NCI-H446 treated with DMSO at 0.1 percent for 48 hours (cell line): ENCODE results near the gene CREB3L2.

Experiments
- DNase-seq: peaks from one replicate; lab custom pipeline; 2025; lab: John Stamatoyannopoulos, UW

The CREB3L2 gene

GRCh38 chr7:137871170-137871915, 130.5 kb downstream of the CREB3L2 start:
- DNase-seq = no peak

DNA sequence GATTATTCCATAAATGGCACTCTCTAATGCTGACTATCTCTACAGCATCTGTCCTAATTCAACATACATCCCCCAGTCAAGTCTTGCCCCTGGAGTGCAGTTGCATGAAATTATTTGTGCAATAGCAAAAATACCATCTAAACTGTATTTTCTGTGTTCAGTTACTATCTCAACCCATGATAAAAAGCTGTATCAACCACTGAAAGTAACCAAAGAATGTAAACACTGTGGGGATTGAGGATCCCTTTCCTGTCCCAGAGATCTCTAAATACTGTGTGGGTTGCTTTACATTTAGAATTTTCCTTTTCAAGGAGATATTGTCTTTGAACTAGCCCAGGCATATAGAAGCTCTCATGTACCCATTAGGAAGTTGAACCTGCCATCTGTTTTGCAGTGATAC, 131.2 kb downstream of the CREB3L2 start:
- DNase-seq = no peak

DNA sequence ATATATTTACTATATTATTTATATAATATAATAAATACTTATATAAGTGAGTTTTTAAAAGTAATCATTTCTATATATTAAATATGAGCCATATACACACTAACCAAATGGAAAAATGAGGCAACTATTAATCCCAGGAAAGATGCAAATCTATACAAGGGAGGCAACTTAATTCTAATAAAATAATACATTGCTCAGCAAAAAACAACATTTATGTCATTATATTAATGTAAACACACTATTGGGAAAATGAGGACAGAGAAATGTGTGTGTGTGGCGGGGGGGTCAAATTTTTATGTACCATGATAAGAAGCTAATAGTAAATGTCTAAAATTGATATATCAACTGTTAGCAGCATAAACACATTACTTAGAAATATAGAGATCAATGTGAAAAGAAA, 131.8 kb downstream of the CREB3L2 start:
- no peak for DNase-seq

DNA sequence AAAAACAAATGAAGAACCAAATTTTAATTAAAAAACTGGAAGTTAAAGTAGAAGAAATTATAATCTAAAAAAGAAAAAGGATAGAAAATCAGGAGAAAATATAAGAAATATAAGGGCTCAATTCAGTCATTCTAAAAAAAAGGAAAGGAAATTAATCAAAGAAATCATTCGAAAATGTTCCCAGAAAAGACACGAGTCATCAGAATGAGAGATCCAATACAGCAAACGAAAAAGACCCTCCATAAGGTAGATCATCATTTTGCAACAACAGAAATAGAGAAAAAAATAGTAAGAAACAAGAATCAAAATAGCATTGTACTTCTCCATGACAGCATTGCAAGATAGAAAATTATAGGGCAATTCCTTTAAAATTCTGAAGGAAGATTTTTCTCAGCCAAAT, 132.6 kb downstream of the CREB3L2 start:
- no peak for DNase-seq

DNA sequence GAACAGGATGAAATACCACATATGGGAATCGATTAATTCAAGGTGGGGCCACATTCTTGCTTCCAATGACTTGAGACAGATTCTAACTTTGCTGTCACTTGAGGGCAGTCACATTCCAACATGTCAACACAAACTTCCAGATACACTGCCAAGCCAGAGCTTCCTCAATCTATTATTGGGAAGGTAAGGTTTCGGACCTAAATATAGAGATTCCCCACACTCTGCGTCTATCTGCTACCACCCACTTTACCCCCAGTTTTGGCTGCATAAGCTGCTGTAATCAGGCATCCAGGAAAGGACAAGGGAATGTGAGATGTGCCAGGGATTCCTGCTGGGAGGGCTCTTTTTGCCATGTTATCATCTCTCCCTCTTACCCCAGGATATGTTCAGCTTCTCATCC, 134.6 kb downstream of the CREB3L2 start:
- no peak for DNase-seq

- no peak for DNase-seq
Measured at GRCh38 chr7:137865764-137866163, 136.1 kb downstream of the CREB3L2 start.

DNA sequence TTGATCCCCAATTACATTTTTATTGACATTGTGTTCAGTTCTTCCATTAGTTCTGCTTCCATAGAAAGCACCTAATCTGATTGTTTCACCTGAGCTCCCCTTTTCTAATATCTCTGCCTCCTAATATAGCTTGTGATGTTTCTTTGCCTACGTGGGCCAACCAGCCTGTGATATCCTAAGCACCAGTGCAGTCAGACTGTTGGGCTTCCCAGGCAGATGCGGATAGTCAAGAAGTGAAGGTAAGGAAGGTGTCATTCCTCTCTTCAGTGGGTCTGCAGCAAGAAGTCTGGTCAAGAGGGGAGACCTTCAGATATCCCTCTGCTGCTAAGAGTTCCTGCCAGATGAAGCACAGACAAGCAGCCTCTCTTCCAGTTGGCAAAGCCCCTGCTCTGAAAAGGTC, 138.9 kb downstream of the CREB3L2 start:
- no peak for DNase-seq

- DNase-seq = no peak
Measured at GRCh38 chr7:137862358-137862757, 139.5 kb downstream of the CREB3L2 start.

DNA sequence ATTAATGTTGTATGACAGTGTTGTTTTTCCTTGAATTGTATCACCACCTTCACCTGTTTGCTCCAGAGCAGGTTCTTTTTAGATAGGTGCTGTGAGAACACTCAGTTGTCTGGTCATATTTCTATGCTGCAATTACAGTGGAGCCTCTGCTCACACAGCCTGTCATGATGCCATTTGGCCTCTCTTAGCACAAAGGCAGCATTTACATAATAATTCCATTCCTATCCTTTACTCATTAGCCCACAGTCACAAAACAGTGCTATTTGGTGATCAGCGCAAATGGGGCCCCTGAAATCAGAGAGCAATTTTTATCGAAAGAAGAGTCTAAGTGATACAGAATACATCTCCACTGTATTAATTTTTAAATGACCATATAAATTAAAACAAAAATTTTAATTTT, 141.3 kb downstream of the CREB3L2 start:
- no peak for DNase-seq

DNA sequence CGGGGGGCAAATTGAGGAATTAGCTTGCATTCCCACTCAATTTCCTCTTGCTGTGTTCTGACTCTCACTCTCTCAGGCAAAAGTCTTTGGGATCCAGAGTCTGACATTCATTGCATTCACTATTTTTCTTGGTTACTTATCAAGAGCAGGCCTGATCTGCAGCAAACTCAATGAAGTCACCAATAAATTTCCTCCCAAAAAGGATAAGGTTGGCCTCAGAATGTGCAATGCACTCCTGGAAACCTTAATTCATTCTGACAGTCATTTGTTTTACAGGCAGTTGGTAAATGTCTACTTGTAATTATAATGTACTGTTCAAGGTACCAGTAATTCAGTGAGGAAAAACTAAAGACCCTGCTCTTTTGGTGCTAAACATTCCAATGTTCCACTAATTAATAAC, 148.8 kb downstream of the CREB3L2 start:
- DNase-seq = no peak

GRCh38 chr7:137852108-137852507, 149.8 kb downstream of the CREB3L2 start:
- DNase-seq = no peak

DNA sequence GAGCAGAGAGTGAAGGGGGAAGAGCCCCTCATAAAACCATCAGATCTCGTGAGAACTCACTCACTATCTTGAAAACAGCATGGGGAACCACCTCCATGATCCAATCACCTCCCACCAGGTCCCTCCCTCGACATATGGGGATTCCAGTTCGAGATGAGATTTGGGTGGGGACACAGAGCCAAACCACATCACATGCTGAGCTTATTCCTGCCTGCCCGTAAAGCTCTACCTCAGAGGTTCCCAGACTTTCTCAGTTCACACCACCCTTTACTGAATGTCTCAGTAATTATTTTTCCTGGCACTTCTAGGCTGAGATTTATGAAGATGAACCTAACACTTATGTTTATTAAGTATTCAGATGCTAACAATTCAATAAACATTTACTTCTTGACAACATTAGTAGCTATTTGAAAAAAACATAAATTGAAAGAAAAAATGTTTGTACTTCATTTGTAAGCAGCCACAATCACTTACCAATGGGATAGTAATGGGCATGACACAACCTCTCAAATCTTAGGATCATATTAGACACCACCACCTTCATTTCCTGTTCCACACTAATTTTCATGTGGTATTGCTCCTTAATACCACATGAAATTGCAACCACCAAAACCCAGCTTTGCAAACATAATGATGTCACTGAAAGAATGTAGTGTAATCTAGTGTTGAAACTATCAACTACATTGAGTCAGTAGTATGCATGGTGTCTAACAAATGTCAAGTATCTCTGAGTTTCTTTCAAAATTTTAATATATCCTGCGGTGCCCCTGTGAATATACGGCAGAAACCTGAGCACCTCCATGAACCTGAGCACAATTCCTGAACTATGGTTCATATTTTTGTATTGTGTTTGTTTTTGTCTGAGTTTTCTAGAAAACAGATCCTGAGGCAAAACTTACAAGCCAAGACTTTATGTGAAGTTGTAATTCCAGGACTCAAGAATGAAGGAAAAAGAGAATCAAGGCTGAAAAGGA, 150.6 kb downstream of the CREB3L2 start:
- DNase-seq = no peak

- no peak for DNase-seq
Measured at GRCh38 chr7:137850571-137850970, 151.3 kb downstream of the CREB3L2 start.

GRCh38 chr7:137848095-137848494, 153.8 kb downstream of the CREB3L2 start:
- no peak for DNase-seq

DNA sequence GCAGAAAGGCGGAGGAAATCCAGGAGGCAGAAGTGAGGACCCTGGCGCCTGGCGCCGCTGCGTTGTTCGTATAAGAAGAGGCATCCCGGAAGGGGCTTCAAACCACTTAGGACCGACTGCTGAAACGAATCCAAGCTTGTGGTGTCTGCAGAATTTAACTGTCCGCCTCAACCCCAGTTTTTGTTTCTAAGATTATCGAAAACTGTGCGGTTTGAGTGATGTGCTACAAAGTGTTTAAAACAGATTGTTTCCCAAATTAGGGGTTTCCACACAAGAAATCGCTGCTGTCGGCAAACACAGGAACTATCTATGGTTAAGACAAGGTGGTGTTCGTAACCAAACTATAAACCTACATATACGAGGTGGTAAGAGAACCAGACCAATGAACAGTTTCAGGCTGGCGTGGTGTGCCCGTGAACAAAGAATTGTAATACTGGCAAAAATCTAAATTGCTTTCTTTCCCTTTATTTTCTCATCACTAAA, 154.3 kb downstream of the CREB3L2 start:
- no peak for DNase-seq

- no peak for DNase-seq
Measured at GRCh38 chr7:137846827-137847567, 154.9 kb downstream of the CREB3L2 start, which contains the start of gene DGKI. Gene DGKI (minus strand): TSS chr7:137846974.

DNA sequence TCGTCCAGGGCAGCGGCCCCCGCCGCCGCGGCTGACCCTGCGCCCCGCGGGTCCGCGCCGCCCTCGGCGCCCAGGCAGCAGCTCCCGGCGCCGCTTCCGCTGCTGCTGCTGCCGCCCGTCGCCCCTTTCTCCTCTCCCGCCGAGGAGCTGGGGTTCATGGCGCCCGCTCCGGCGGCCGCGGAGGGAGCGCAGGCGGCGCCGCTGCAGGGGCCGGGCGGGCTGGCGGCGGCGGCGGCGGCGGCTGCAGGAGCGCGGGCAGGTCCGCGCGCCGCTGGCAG, 155.4 kb downstream of the CREB3L2 start:
- DNase-seq = no peak

DNA sequence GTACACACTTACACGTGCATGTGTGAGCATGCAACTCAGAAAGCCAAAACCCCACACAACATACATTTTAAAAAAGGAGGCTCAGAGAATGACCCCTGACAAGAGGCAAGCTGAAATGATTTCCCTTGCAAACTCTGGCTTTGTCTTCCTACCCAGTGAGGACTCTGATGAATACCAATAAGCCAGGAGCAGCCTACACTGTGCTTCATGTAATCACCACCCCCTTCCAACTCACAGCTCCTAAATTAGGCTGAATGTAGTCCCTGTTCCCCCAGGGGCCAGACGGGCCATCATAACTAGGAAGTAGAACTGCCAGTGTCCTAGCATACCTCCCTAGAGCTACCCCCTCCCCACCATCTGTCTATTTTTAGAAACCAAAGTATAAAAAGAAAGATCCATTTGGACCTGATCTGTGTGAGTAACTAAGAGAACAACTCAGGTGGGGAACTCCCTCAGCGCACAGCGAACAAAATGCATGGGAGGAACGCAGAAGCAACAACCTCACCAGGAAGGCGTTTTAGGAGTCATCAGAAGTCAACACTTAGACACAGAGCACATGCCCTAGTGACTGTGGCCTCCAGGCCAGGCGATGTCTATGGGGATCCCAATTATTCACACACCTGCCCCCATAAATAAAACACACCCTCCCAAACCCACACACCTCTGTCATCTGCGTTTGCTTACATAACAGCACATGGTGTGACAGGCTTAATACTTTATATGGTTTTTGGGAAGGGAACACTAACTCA, 157.0 kb downstream of the CREB3L2 start:
- DNase-seq = no peak

DNA sequence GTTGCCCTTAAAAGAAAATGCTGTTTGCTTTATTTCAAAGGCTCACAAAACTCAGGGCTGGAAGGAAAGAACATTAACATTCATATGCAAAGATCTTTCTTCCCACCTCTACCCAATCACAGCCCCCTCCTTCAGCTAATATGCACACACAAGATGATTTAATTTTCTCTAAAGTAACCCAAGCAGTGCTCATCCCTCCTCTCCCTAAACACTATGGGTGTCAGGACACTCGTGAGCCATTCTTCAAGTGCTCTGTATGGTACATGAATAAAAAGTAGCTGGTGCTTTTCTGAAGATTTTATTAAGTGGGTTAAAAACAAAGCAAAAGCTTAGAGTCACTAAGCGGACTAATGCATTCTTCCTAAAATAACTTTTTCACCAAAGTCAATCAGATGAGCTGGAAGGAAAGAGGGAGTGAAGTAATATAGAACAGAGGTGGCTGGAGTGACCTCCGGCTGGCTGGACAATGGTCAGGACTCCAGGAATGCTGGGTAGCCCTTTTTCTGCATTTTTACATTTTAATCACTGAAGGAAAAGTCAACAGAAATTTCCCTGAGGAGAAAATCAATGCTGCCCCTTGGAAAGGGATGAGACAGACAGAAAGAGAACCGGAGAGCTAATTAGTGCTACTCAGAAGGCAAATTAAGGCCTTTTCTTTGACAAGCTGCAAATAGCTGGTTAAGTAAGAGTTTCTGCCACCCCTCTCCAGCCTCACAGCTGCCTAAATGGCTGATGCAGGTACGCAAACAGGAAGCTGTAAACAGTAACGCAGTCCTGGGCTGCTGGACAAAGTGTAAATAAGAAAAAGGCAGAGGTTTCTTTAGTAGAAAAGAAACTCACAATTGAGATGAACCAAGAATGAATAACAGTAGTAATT, 161.7 kb downstream of the CREB3L2 start:
- no peak for DNase-seq

- DNase-seq = no peak
Measured at GRCh38 chr7:137838706-137839315, 163.1 kb downstream of the CREB3L2 start.
